ENCODE measurements around the gene PIK3R6.

PIK3R6 gene

GRCh38 chr17:8762012-8762411 lies 105.5 kb downstream of the PIK3R6 start:
- no peak for TF ChIP-seq CTCF (IDR thresholded peaks at IDR 0.05; ENCODE audit: low read depth, low read length)
- no peak for DNase-seq (ENCODE audit: extremely low read depth, low read depth)

- DNase-seq (ENCODE audit: extremely low read depth, low read depth): no peak
- no peak for TF ChIP-seq CTCF (IDR thresholded peaks at IDR 0.05; ENCODE audit: low read depth, low read length)
Measured at GRCh38 chr17:8758137-8758596, 109.3 kb downstream of the PIK3R6 start, which contains the start of gene SPDYE4. Gene SPDYE4 (minus strand): TSS chr17:8758546. CDS start chr17:8758382, 164 bp downstream.

GRCh38 chr17:8757189-8757588 lies 110.3 kb downstream of the PIK3R6 start:
- DNase-seq (ENCODE audit: extremely low read depth, low read depth): no peak
- TF ChIP-seq CTCF (IDR thresholded peaks at IDR 0.05; ENCODE audit: low read depth, low read length): no peak

GRCh38 chr17:8755590-8756255 lies 111.8 kb downstream of the PIK3R6 start:
- DNase-seq (ENCODE audit: extremely low read depth, low read depth): no peak
- no peak for TF ChIP-seq CTCF (IDR thresholded peaks at IDR 0.05; ENCODE audit: low read depth, low read length)

GRCh38 chr17:8754890-8755289 lies 112.6 kb downstream of the PIK3R6 start:
- no peak for TF ChIP-seq CTCF (IDR thresholded peaks at IDR 0.05; ENCODE audit: low read depth, low read length)
- DNase-seq (ENCODE audit: extremely low read depth, low read depth): no peak

GRCh38 chr17:8753976-8754440 lies 113.5 kb downstream of the PIK3R6 start:
- DNase-seq (ENCODE audit: extremely low read depth, low read depth): no peak
- TF ChIP-seq CTCF (IDR thresholded peaks at IDR 0.05; ENCODE audit: low read depth, low read length): peak; percentile 27

- no peak for TF ChIP-seq CTCF (IDR thresholded peaks at IDR 0.05; ENCODE audit: low read depth, low read length)
- DNase-seq (ENCODE audit: extremely low read depth, low read depth): no peak
Measured at GRCh38 chr17:8753136-8753975, 114.1 kb downstream of the PIK3R6 start.

All from AG09319 (cell line).